ENCODE data around the gene PRDM16. TPM values are rescaled to one million over a fixed set of nuclear protein-coding genes. Genes with fewer than 3 reads are reported as not detected.

The PRDM16 gene
- total RNA-seq, 1 experiment from 2014 or later = 0.04 TPM

GRCh38 chr1:3171761-3172160, 102.8 kb downstream of the PRDM16 start:
- H3K9ac ChIP-seq (ENCODE audit: low read length) = no peak overlapping the region
- no peak overlapping the region for H3K4me3 ChIP-seq (ENCODE audit: low read length)
- H3K9me3 ChIP-seq (ENCODE audit: low read length) = no peaks in the 10 kb centered on the region
- no peak overlapping the region for H3K27ac ChIP-seq (ENCODE audit: low read length)
- H3K9me2 ChIP-seq (replicated peaks; ENCODE audit: low read length) = no peaks in the 10 kb centered on the region
- H3F3A ChIP-seq (ENCODE audit: low read length, unreplicated experiment) = no peaks in the 10 kb centered on the region
- ChIA-PET CTCF (no interaction called here), POLR2A (ENCODE audit: unreplicated experiment) (no interaction called here)
- H3K36me3 ChIP-seq (ENCODE audit: low read depth, low read length) = no peaks in the 10 kb centered on the region
- H3K79me2 ChIP-seq (ENCODE audit: low read length) = no peaks in the 10 kb centered on the region
- no peak overlapping the region for H3K4me2 ChIP-seq (ENCODE audit: low read length)
- ATAC-seq = no peak
- no peak for DNase-seq
- H3K27me3 ChIP-seq (ENCODE audit: low read length) = peaks cover 61% of the 10 kb centered on the region
- BruUV-seq (replicated peaks) = no TSS peak
- H2AFZ ChIP-seq (ENCODE audit: low read length) = no peak overlapping the region
- H4K20me1 ChIP-seq (ENCODE audit: low read length) = no peaks in the 10 kb centered on the region
- TF ChIP-seq EZH2 (IDR thresholded peaks at IDR 0.05; ENCODE audit: low read length, unreplicated experiment) (no peak), EZH2phosphoT487 (IDR thresholded peaks at IDR 0.05; ENCODE audit: borderline replicate concordance, low read length) (no peak), CTCF (conservative IDR thresholded peaks at IDR 0.05; ENCODE audit: low read depth, low read length) (no peak)
- no peaks in the 10 kb centered on the region for H3K4me1 ChIP-seq (ENCODE audit: insufficient read depth, low read length)
- intact Hi-C loops (cut with micrococcal nuclease) = no loop called here

- ChIA-PET POLR2A (ENCODE audit: unreplicated experiment) (no interaction called here), CTCF (no interaction called here)
- no peaks in the 10 kb centered on the region for H3F3A ChIP-seq (ENCODE audit: low read length, unreplicated experiment)
- ATAC-seq (no peak), DNase-seq (no peak)
- no peak overlapping the region for H3K9ac ChIP-seq (ENCODE audit: low read length)
- BruUV-seq (replicated peaks) = no TSS peak
- H3K36me3 ChIP-seq (ENCODE audit: low read depth, low read length) = no peaks in the 10 kb centered on the region
- H2AFZ ChIP-seq (ENCODE audit: low read length) = no peak overlapping the region
- peaks cover 67% of the 10 kb centered on the region for H3K27me3 ChIP-seq (ENCODE audit: low read length)
- no peaks in the 10 kb centered on the region for H4K20me1 ChIP-seq (ENCODE audit: low read length)
- no peak overlapping the region for H3K4me2 ChIP-seq (ENCODE audit: low read length)
- H3K4me3 ChIP-seq (ENCODE audit: low read length) = no peak overlapping the region
- no peaks in the 10 kb centered on the region for H3K9me2 ChIP-seq (replicated peaks; ENCODE audit: low read length)
- H3K4me1 ChIP-seq (ENCODE audit: insufficient read depth, low read length) = no peaks in the 10 kb centered on the region
- no peaks in the 10 kb centered on the region for H3K9me3 ChIP-seq (ENCODE audit: low read length)
- TF ChIP-seq CTCF (conservative IDR thresholded peaks at IDR 0.05; ENCODE audit: low read depth, low read length) = no peak
- no peak for TF ChIP-seq EZH2 (IDR thresholded peaks at IDR 0.05; ENCODE audit: low read length, unreplicated experiment)
- no peak for TF ChIP-seq EZH2phosphoT487 (IDR thresholded peaks at IDR 0.05; ENCODE audit: borderline replicate concordance, low read length)
- H3K79me2 ChIP-seq (ENCODE audit: low read length) = no peaks in the 10 kb centered on the region
- no peak overlapping the region for H3K27ac ChIP-seq (ENCODE audit: low read length)
- intact Hi-C loops (cut with micrococcal nuclease) = no loop called here
Measured at GRCh38 chr1:3172431-3173380, 103.7 kb downstream of the PRDM16 start.

- CTCF ChIA-PET = no interaction called here
- no TSS peak for BruUV-seq (replicated peaks)
- no peak overlapping the region for H2AFZ ChIP-seq (ENCODE audit: low read length)
- H3K9ac ChIP-seq (ENCODE audit: low read length) = no peak overlapping the region
- no peaks in the 10 kb centered on the region for H3F3A ChIP-seq (ENCODE audit: low read length, unreplicated experiment)
- H3K79me2 ChIP-seq (ENCODE audit: low read length) = no peaks in the 10 kb centered on the region
- no peaks in the 10 kb centered on the region for H3K36me3 ChIP-seq (ENCODE audit: low read depth, low read length)
- no peak overlapping the region for H3K4me2 ChIP-seq (ENCODE audit: low read length)
- H3K27me3 ChIP-seq (ENCODE audit: low read length) = peaks cover 75% of the 10 kb centered on the region
- ATAC-seq (no peak), DNase-seq (no peak)
- intact Hi-C loops (cut with micrococcal nuclease) = no loop called here
- POLR2A ChIA-PET (ENCODE audit: unreplicated experiment) = no interaction called here
- H3K4me1 ChIP-seq (ENCODE audit: insufficient read depth, low read length) = no peaks in the 10 kb centered on the region
- no peaks in the 10 kb centered on the region for H3K9me3 ChIP-seq (ENCODE audit: low read length)
- H3K9me2 ChIP-seq (replicated peaks; ENCODE audit: low read length) = no peaks in the 10 kb centered on the region
- H3K4me3 ChIP-seq (ENCODE audit: low read length) = no peak overlapping the region
- H3K27ac ChIP-seq (ENCODE audit: low read length) = no peak overlapping the region
- TF ChIP-seq EZH2 (IDR thresholded peaks at IDR 0.05; ENCODE audit: low read length, unreplicated experiment) = no peak
- no peak for TF ChIP-seq EZH2phosphoT487 (IDR thresholded peaks at IDR 0.05; ENCODE audit: borderline replicate concordance, low read length)
- TF ChIP-seq CTCF (conservative IDR thresholded peaks at IDR 0.05; ENCODE audit: low read depth, low read length) = no peak
- H4K20me1 ChIP-seq (ENCODE audit: low read length) = no peaks in the 10 kb centered on the region
Measured at GRCh38 chr1:3173381-3173980, 104.5 kb downstream of the PRDM16 start.
